Sigmoid colon (tissue), 4 donors: ENCODE results near the gene C2CD4C.

Source experiments
- EP300 ChIP-seq, 4 donors: sonication (generic); formaldehyde crosslinking; IDR thresholded peaks; one replicate each; pipeline ENCODE4 v1.6.1; 2017; ENCODE audit warnings: antibody characterized with exemption in 4 of 4
- POLR2A ChIP-seq, 2 donors: fragments of 450-650 bp; IDR thresholded peaks; one replicate each; pipeline ENCODE4 v1.6.1; 2016; ENCODE audit warnings: antibody characterized with exemption in 2 of 2, mild to moderate bottlenecking in 2 of 2, moderate library complexity in 2 of 2
- POLR2AphosphoS5 ChIP-seq, 4 donors: sonication (generic); formaldehyde crosslinking; IDR thresholded peaks; one replicate each; pipeline ENCODE4 v1.6.1; 2017; ENCODE audit warnings: antibody characterized with exemption in 4 of 4
- TF ChIP-seq, protein P1 (sequence below), 4 experiments: fragments of 450-650 bp in 3 of 4; fragments of 200-600 bp in 1 of 4; IDR thresholded peaks; one replicate each; pipeline ENCODE4 v1.5.1; 2016 to 2019; ENCODE audit warnings: antibody characterized with exemption in 4 of 4, mild to moderate bottlenecking in 3 of 4, moderate library complexity in 2 of 4

DNA sequence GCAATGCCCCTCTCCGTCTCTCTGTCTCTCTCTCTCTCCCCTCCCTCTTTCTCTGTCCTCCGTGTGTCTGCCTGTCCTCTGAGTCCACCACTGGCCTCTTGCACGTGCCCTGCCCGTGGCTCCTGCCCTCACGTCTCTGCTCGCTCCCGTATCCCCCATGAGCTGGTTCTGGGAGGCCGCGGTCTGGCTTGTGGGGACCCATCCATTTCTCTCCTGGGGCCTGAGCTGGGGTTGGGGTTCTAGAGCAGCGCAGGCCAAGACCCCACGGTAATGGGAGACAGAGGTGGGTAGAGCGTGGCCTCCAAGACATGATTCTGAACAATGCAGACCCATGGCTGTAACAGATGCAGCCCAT is 19.0 kb downstream of the C2CD4C start:
- TF ChIP-seq, protein P1, sequence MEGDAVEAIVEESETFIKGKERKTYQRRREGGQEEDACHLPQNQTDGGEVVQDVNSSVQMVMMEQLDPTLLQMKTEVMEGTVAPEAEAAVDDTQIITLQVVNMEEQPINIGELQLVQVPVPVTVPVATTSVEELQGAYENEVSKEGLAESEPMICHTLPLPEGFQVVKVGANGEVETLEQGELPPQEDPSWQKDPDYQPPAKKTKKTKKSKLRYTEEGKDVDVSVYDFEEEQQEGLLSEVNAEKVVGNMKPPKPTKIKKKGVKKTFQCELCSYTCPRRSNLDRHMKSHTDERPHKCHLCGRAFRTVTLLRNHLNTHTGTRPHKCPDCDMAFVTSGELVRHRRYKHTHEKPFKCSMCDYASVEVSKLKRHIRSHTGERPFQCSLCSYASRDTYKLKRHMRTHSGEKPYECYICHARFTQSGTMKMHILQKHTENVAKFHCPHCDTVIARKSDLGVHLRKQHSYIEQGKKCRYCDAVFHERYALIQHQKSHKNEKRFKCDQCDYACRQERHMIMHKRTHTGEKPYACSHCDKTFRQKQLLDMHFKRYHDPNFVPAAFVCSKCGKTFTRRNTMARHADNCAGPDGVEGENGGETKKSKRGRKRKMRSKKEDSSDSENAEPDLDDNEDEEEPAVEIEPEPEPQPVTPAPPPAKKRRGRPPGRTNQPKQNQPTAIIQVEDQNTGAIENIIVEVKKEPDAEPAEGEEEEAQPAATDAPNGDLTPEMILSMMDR (IDR thresholded peaks at IDR 0.05) = no peak
- TF ChIP-seq POLR2AphosphoS5 (IDR thresholded peaks at IDR 0.05) (no peak), EP300 (IDR thresholded peaks at IDR 0.05) (no peak), POLR2A (IDR thresholded peaks at IDR 0.05) (no peak)
